ENCODE measurements around the gene ADRB1.

ADRB1 gene

DNA sequence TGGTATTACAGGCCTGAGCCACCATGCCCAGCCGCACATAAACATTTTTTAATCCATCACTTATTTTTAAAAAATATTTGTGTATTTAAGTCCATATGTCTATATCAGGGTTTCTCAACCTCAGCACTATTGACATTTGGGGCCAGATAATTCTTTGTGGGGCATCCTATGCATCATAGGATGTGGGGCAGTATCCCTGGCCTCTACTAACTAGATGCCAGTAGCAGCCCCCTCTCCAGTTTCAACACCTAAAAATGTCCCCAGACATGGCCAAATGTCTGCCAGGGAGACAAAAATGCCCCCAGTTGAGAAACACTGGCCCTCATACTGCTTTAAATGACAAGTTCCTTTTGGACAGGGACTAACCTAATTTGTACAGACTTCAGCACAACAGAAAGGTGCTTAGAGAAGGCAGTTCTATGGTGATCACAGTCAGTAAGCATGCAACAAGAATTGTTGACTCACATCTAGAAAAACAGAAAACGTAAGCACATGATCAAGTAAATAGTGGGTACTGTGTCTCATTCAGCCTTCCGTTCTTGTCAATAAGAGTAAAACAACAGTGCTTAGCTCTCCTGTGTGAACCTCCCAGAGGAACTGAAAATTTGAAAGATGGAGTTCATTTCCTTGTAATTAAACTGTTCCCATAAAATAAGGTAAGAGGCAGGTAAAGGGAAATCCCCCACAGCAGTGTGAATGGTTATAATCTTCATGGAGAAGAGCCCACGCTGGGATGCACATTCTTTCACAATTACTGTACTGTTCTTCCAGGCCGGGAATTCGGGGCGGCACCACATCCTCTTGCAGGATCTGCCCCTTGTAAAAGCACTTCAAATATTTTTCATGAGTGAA is 17.3 kb upstream of the ADRB1 start:
- no peak for DNase-seq (ENCODE audit: low spot score)

DNA sequence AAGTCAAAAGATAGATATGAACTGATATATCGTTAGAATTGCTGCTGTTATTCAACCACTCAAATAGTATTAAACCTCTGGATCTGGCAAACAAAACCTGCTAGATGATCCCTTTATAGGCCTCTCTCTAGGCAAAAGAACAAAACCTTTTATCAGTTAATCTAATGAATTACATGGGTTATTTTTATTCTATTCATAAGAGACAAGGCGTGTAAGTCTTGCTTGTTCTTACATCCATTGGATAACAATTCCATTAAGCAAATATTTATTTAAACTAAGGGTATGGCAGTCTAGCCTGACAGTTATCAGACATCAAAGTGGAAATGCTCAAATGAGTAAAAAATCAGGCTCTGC is 16.6 kb upstream of the ADRB1 start:
- DNase-seq (ENCODE audit: low spot score): no peak

- DNase-seq (ENCODE audit: low spot score): no peak
Measured at GRCh38 chr10:114027951-114028350, 15.7 kb upstream of the ADRB1 start.

DNA sequence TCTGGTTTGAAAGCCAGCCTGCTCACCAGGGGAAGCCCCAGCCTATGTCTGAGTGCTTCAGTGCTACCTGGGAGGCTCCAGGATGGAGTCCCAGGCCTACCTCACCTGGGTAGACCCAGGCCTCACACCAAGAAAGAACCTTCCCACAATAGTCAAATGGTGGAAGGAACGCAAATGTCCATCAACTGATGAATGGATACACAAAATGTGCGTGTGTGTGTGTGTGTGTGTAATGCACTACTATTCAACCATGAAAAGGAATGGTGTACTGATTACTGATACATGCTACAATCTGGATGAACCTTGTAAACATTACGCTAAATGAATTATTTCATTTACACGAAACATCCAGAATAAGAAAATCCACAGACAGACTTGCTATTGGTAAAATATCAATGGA is 15.2 kb upstream of the ADRB1 start:
- DNase-seq (ENCODE audit: low spot score): no peak

DNA sequence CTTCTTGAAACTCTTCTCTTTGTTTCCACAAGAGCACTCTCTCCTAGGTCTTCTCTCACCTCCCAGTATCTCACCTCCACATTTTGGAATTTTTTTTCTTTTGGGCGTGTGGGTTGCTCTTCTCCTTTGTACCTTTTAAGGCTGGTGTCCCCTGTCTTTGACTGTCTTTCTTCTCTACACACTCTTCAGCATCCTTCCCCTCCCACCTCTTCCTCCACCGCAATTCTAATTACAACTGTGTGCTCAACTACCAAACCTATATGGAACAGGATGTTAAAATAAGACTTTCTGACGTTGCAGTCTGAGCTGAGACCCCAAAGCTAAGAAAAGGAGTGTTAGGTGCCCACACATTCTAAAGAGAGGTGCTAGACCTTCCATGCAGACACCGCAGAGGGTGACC is 14.0 kb upstream of the ADRB1 start:
- no peak for DNase-seq (ENCODE audit: low spot score)

- no peak for DNase-seq (ENCODE audit: low spot score)
Measured at GRCh38 chr10:114030140-114030539, 13.5 kb upstream of the ADRB1 start.

- no peak for DNase-seq (ENCODE audit: low spot score)
Measured at GRCh38 chr10:114031073-114031972, 12.3 kb upstream of the ADRB1 start.

DNA sequence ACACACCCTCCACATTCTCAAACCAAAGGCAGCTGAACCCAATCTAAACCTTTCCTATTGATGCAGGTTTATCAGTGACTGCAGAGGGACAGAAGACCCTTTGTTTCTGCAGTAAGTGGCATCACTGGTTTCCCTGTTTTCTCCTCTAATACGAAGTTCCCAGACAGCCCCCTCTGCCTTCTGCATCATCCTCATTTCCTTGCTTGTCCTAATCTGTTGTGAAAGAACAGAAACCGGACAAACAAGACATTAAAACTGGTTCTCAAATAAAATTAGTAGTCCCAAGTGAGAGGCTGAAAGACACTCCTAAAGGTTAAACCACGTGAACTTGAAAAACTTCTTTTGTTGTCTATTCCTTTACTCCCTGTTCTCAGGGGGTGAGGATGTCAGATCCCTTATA is 10.1 kb upstream of the ADRB1 start:
- no peak for DNase-seq (ENCODE audit: low spot score)

GRCh38 chr10:114034923-114035645 is 8.6 kb upstream of the ADRB1 start:
- DNase-seq (ENCODE audit: low spot score): no peak

DNA sequence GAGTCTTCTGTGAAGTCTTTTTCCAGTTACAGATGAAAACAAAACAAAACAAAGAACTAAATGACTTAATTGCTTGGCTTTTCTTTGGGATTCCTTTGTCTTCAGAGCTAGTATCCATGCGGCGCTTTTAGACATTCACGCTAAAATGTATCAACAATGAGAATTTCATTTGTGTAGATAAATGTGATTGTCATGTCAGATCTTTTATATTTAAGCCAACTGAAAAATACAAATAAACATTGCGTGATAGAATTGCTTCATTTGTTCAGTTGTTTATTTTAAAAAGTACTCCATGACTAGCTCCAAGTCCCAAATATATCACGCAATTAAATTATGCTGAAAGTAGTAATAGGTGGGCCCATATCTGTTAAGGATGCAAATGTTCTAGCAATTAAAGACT is 7.9 kb upstream of the ADRB1 start:
- no peak for DNase-seq (ENCODE audit: low spot score)

DNA sequence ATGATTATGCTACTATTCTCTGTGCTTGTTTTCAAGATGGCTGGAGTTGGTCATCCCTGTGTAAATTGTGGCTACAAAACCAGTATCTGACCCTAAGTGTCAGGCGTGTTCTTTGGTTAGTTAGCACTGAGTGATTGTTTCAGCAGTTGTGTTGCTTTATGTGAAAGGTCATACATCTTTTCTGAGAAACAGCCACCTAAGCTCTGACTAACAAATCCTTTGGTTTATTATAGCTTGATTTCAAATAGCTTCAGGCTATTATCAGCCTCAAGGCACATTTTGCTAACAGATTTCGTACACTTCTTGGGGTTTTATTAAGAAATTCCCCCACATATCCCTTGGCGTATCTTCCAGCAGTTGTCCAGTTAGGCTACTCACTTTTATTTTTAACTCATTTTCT is 4.8 kb upstream of the ADRB1 start:
- DNase-seq (ENCODE audit: low spot score): no peak

- no peak for DNase-seq (ENCODE audit: low spot score)
Measured at GRCh38 chr10:114041166-114041565, 2.5 kb upstream of the ADRB1 start.

GRCh38 chr10:114042895-114043531 is 653 bp upstream of the ADRB1 start:
- no peak for DNase-seq (ENCODE audit: low spot score)

DNA sequence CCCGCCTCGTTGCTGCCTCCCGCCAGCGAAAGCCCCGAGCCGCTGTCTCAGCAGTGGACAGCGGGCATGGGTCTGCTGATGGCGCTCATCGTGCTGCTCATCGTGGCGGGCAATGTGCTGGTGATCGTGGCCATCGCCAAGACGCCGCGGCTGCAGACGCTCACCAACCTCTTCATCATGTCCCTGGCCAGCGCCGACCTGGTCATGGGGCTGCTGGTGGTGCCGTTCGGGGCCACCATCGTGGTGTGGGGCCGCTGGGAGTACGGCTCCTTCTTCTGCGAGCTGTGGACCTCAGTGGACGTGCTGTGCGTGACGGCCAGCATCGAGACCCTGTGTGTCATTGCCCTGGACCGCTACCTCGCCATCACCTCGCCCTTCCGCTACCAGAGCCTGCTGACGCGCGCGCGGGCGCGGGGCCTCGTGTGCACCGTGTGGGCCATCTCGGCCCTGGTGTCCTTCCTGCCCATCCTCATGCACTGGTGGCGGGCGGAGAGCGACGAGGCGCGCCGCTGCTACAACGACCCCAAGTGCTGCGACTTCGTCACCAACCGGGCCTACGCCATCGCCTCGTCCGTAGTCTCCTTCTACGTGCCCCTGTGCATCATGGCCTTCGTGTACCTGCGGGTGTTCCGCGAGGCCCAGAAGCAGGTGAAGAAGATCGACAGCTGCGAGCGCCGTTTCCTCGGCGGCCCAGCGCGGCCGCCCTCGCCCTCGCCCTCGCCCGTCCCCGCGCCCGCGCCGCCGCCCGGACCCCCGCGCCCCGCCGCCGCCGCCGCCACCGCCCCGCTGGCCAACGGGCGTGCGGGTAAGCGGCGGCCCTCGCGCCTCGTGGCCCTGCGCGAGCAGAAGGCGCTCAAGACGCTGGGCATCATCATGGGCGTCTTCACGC is 825 bp downstream of the ADRB1 start:
- DNase-seq (ENCODE audit: low spot score): no peak

- DNase-seq (ENCODE audit: low spot score): no peak
Measured at GRCh38 chr10:114045136-114046086, 1.7 kb downstream of the ADRB1 start.

DNA sequence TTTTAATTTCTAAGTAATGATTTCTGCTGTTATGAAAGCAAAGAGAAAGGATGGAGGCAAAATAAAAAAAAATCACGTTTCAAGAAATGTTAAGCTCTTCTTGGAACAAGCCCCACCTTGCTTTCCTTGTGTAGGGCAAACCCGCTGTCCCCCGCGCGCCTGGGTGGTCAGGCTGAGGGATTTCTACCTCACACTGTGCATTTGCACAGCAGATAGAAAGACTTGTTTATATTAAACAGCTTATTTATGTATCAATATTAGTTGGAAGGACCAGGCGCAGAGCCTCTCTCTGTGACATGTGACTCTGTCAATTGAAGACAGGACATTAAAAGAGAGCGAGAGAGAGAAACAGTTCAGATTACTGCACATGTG is 2.4 kb downstream of the ADRB1 start:
- no peak for DNase-seq (ENCODE audit: low spot score)

- DNase-seq (ENCODE audit: low spot score): no peak
Measured at GRCh38 chr10:114048472-114048871, 4.8 kb downstream of the ADRB1 start.

- no peak for DNase-seq (ENCODE audit: low spot score)
Measured at GRCh38 chr10:114051714-114052113, 8.0 kb downstream of the ADRB1 start.

GRCh38 chr10:114052255-114052654 is 8.6 kb downstream of the ADRB1 start:
- no peak for DNase-seq (ENCODE audit: low spot score)

GRCh38 chr10:114053946-114054345 is 10.3 kb downstream of the ADRB1 start:
- DNase-seq (ENCODE audit: low spot score): no peak

Data from NAMALWA (cell line).